HG03175 (cell line): ENCODE data around the gene TLCD1.
A peak's percentile ranks its signal among the peaks of the same experiment; 100 is the strongest.
"Not testable (repeated sequence)": the region's sequence is repeated elsewhere in the genome, so short reads cannot be mapped to it uniquely, and the experiment has no call there.

Experiments
- ATAC-seq: cut with Tn5 transposase; IDR thresholded peaks from one replicate; pipeline ENCODE4 v1.9.1; 2021; ENCODE audit warnings: mild to moderate bottlenecking, moderate library complexity; ENCODE audit not compliant: unreplicated experiment

TLCD1 gene

DNA sequence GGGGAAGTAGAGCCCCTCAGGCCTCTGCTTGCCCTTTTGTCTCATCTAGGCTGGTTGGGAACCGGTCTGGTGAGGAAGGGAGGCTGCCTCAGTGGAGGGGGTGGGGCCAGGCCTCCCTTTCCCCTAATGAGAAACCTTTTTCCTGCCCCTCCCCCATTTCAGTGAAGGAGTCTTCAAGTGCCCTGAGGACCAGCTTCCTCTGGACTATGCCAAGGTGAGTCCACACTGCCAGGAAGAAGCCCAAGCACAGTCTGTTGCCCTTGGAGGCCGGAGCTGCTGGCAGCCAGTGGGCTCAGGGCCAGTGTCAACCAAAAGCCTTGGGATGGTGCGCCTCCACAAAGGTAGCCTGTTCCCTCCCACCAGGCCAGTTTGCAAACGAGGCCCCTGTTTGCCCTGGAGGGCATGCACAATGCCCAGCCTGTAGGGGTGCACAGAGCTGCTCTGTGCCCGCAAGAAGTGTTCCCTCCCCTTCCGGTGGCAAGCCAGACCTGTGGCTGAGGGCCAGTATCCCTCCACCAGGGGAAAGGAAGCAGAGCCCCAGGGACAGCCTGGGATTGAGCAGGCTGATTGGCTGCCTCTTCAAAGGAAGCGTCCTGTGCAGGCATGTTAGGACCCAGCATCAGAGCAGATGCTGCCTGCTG, 21.1 kb upstream of the TLCD1 start:
- ATAC-seq: no peak

GRCh38 chr17:28746611-28747050, 20.6 kb upstream of the TLCD1 start:
- no peak for ATAC-seq

GRCh38 chr17:28745786-28746411, 19.9 kb upstream of the TLCD1 start:
- ATAC-seq: no peak

GRCh38 chr17:28744972-28745785, 19.1 kb upstream of the TLCD1 start:
- ATAC-seq: no peak

DNA sequence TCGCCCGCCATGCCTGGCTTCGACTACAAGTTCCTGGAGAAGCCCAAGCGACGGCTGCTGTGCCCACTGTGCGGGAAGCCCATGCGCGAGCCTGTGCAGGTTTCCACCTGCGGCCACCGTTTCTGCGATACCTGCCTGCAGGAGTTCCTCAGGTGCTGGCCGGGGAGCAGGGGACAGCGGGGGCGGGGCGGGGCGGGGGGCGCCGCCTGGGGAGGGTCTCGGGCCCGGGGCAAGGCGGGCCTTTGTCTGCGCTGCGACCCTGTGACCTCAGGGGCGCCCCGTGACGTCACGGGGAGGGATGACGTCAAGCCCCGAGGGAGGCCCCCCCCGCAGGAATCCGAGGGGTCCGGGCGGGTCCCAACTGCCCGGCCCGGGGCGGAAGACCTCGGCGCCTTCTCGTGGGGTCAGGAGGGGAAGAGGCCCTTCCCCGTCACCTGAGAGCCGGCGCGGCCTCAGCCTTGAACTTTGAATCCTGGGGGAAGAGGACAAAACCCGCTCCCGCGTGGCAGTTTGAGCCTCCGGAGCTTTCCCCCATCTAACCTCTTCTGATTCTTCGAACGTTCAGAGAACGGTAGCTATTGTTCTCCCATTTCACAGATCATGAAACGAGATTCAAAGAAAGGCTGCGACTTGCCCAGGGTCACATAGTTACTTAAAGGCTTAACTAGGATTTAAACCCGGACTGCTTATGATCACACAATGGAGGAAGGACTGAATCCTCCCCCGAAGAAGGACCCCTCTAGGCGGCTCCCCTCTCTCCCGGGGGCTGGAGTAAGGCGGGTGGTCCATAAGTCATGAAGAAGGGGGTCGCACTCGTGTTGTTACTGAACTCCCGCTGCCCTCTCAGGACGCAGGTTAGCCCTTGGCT, 18.3 kb upstream of the TLCD1 start:
- peak; percentile 33 for ATAC-seq

GRCh38 chr17:28743243-28744103, 17.4 kb upstream of the TLCD1 start, which contains the start of gene TRAF4:
TSS of gene TRAF4 (plus strand) at chr17:28744011. CDS start at chr17:28744113, 102 bp downstream.
- peak; percentile 72 for ATAC-seq

GRCh38 chr17:28741358-28742349, 15.6 kb upstream of the TLCD1 start:
- ATAC-seq: no peak

DNA sequence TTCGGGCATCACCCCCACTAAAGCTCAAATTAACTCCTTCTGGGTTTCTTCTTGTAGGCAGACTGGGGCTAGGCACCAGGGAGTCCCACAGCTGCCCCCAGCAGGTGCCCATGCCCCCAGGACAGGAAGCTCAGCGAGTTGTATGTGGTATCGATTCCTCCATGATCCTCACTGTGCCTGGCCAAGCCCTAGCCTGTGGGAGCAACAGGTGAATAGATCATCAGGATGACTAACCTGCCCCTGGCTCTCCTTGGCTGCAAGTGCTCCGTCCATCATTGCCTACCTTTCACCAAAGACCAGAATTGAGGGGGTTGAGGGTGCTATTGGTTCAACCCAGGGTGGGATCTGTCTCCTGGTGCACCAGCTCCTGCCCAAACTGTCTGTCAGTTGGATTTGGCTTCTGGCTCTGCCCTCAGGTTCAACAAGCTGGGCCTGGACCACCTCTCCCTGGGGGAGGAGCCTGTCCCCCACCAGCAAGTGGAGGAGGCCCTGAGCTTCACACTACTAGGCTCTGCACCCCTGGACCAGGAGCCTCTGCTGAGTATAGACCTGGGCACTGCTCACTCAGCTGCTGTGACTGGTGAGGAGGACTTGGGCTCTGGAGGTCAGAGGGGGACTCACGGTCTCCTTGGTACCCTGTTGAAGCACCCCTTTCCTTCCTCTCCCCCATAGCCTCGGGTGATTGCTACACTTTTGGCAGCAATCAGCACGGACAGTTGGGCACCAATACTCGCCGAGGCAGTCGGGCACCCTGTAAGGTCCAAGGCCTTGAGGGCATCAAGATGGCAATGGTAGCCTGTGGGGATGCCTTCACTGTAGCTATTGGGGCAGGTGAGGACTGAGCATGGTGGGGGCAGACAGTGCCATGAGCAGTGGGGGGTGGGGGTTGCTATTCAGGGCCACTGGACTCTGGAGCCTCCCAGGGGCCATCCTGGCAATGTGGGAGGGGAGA, 14.6 kb upstream of the TLCD1 start:
- ATAC-seq: no peak

GRCh38 chr17:28738680-28739384, 12.8 kb upstream of the TLCD1 start:
- no peak for ATAC-seq

DNA sequence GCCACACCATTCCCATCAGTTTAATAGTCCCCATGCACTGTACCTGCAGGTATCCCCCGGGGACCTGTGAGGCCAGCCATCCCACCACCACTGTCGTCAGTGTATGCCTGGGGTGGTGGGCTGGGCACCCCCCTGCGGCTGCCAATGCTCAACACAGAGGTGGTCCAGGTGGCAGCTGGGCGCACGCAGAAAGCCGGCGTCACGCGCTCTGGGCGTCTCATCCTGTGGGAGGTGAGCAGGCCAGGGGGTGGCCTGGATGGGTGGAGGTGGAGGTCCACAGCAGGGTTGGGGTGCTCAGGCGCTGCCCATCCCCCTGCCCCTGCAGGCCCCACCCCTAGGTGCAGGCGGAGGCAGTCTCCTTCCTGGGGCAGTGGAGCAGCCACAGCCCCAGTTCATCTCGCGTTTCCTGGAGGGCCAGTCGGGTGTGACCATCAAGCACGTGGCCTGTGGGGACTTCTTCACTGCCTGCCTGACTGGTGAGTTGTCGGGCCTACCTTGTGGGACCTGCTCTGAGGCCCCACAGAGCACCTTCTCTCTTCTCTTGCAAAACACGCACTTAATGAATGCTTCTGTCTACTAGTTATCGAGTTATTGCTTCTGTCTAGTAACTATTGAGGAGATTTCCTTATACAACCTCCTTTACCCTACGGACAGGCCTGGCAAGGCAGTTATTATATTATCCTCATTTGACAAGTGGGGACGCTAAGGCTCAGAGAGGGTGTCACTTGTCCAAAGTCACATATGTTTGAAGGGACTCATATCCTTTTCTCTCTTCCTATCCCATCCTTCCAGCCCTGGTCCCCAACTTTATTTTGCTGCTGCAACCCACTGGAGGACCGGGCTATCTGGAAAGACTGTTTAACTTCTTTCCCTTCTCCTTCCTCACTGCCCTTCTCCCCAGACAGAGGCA, 12.0 kb upstream of the TLCD1 start:
- peak; percentile 73 for ATAC-seq

DNA sequence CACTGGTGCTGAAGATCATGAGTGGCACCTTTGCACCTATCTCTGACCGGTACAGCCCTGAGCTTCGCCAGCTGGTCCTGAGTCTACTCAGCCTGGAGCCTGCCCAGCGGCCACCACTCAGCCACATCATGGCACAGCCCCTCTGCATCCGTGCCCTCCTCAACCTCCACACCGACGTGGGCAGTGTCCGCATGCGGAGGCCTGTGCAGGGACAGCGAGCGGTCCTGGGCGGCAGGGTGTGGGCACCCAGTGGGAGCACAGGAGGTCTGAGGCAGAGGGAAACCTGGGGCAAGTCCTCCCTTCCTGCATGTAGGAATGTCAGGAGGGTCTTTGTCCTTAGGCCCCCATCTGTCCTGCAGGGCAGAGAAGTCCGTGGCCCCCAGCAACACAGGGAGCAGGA, 11.3 kb upstream of the TLCD1 start:
- no peak for ATAC-seq

DNA sequence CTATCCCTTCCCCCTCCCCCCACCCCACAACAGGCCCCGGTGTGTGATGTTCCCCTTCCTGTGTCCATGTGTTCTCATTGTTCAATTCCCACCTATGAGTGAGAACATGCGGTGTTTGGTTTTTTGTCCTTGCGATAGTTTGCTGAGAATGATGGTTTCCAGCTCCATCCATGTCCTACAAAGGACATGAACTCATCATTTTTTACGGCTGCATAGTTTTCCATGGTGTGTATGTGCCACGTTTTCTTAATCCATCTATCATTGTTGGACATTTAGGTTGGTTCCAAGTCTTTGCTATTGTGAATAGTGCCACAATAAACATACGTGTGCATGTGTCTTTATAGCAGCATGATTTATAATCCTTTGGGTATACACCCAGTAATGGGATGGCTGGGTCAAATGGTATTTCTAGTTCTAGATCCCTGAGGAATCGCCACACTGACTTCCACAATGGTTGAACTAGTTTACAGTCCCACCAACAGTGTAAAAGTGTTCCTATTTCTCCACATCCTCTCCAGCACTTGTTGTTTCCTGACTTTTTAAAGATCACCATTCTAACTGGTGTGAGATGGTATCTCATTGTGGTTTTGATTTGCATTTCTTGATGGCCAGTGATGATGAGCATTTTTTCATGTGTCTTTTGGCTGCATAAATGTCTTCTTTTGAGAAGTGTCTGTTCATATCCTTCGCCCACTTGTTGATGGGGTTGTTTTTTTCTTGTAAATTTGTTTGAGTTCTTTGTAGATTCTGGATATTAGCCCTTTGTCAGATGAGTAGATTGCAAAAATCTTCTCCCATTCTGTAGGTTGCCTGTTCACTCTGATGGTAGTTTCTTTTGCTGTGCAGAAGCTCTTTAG, 10.1 kb upstream of the TLCD1 start:
- not testable (repeated sequence) for ATAC-seq

DNA sequence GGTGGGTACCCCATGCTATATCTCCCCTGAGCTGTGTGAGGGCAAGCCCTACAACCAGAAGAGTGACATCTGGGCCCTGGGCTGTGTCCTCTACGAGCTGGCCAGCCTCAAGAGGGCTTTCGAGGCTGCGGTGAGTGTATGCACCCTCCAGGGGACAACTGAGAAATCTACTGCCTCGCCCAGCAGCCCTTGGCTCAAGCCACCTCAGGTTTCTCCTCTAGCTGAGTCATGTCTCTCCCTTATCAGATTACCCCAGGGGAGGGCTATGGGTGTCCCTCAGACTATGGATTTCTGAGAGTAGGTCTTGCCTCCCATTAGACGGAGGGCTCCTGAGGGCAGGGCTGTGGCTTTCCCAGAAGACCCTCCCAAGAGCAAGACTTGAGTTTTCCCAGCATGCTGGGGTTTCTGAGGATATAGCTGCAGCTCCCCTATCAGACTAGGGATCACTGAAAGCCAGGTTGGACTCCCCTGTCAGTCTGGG, 9.2 kb upstream of the TLCD1 start:
- no peak for ATAC-seq

- no peak for ATAC-seq
Observed at GRCh38 chr17:28734712-28735241, 8.7 kb upstream of the TLCD1 start.

DNA sequence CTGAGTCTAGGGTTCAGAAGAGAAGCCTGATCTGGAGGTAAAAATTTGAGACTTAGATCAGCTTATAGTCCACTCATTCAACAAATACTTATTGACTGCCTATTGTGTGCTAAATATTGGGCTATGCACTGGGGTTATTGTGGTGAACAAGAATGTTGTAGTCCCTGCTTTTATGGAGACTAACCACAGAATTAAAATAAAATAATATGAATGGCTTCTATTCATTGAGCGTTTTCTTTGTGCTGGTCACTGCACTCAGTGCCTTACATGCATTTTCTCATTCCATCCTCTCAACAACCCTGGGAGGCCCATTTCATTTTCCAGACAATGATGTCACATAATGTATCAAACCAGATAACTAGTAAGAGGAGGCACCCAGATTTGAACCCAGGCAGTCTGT, 7.3 kb upstream of the TLCD1 start:
- no peak for ATAC-seq
